Measurements from ENCODE around the gene CHMP1A. TPM values are rescaled to one million over a fixed set of nuclear protein-coding genes. Genes with fewer than 3 reads are reported as not detected.

CHMP1A gene
- total and polyA plus RNA-seq, 2 experiments from 2014 or later: 42.3 to 81.9 TPM

- DNase-seq (ENCODE audit: low spot score) (no peak), ATAC-seq (no peak)
- H4K20me1 ChIP-seq (replicated peaks; ENCODE audit: insufficient read depth): no peaks in the 10 kb centered on the region
- H3K4me3 ChIP-seq: no peak overlapping the region
- Mint-ChIP-seq H3K4me1 (peaks cover 7% of the 10 kb centered on the region), H3K27ac (no peak overlapping the region), H3K4me3 (no peak overlapping the region), H3K36me3 (ENCODE audit: low read depth) (no peaks in the 10 kb centered on the region), H3K9me3 (no peaks in the 10 kb centered on the region), H3K27me3 (ENCODE audit: insufficient read depth, low read depth, poor library complexity) (peaks cover 6% of the 10 kb centered on the region)
- no peaks in the 10 kb centered on the region for H3K9me2 ChIP-seq (ENCODE audit: insufficient read depth)
- H3K4me1 ChIP-seq (ENCODE audit: insufficient read depth): peaks cover 11% of the 10 kb centered on the region
- H3K36me3 ChIP-seq (ENCODE audit: insufficient read depth): no peaks in the 10 kb centered on the region
- H3K27ac ChIP-seq (ENCODE audit: low read depth): no peak overlapping the region
- no peak for TF ChIP-seq REST (IDR thresholded peaks at IDR 0.05; ENCODE audit: unreplicated experiment)
- no peak for TF ChIP-seq CTCF (conservative IDR thresholded peaks at IDR 0.05; ENCODE audit: low read depth in 2 of 2)
- no peak for TF ChIP-seq EZH2 (IDR thresholded peaks at IDR 0.05; ENCODE audit: low read depth, unreplicated experiment)
- no peak for TF ChIP-seq CREB1 (CRISPR knock-in tag; IDR thresholded peaks at IDR 0.05; ENCODE audit: low read depth)
- no peak for TF ChIP-seq ZNF331 (CRISPR knock-in tag; IDR thresholded peaks at IDR 0.05; ENCODE audit: low read depth)
- no peak for TF ChIP-seq JUNB (IDR thresholded peaks at IDR 0.05; ENCODE audit: unreplicated experiment)
- no peak for TF ChIP-seq ZNF114 (CRISPR knock-in tag; IDR thresholded peaks at IDR 0.05)
- TF ChIP-seq EZH2phosphoT487 (IDR thresholded peaks at IDR 0.05; ENCODE audit: unreplicated experiment): no peak
- TF ChIP-seq POLR2AphosphoS5 (IDR thresholded peaks at IDR 0.05; ENCODE audit: low read depth): no peak
- no peak for TF ChIP-seq ETS1 (IDR thresholded peaks at IDR 0.05)
- no peak for TF ChIP-seq STAT1 (IDR thresholded peaks at IDR 0.05; ENCODE audit: unreplicated experiment)
- no peak for TF ChIP-seq ZNF462 (CRISPR knock-in tag; IDR thresholded peaks at IDR 0.05)
- TF ChIP-seq NANOG (IDR thresholded peaks at IDR 0.05; ENCODE audit: borderline replicate concordance): no peak
- H2AFZ ChIP-seq: no peak overlapping the region
- H3F3A ChIP-seq (replicated peaks; ENCODE audit: low read depth): no peaks in the 10 kb centered on the region
- no peaks in the 10 kb centered on the region for H3K79me2 ChIP-seq (replicated peaks; ENCODE audit: insufficient read depth)
- H3K27me3 ChIP-seq (ENCODE audit: insufficient read depth): no peaks in the 10 kb centered on the region
- no peak overlapping the region for H3K4me2 ChIP-seq
Observed at GRCh38 chr16:89606006-89606405, 51.5 kb downstream of the CHMP1A start.

Data from GM23338 (cell line).